GM23338 (cell line): ENCODE measurements around the gene NCAPG. TPM values are rescaled to one million over a fixed set of nuclear protein-coding genes. Genes with fewer than 3 reads are reported as not detected.

ENCODE experiments used
- ATAC-seq: fragments of 200-7000 bp; cut with Tn5 transposase; 3 replicates; pipeline ENCODE4 v1.9.1; 2020
- DNase-seq: peaks from one replicate; pipeline ENCODE4 v3.0.0-alpha.2; 2015; ENCODE audit warnings: low spot score
- H2AFZ ChIP-seq: fragments of 200-600 bp; sonication (generic); 2 replicates; pipeline ENCODE4 v1.8.0; 2016; ENCODE audit warnings: antibody characterized with exemption, mild to moderate bottlenecking, moderate library complexity
- H3F3A ChIP-seq: fragments of 200-600 bp; sonication (generic); replicated peaks from 2 replicates; pipeline ENCODE4 v1.8.0; 2017; ENCODE audit warnings: antibody characterized with exemption, mixed run types, low read depth
- H3K27ac ChIP-seq: fragments of 200-600 bp; sonication (generic); 2 replicates; pipeline ENCODE4 v1.6.1; 2016; ENCODE audit warnings: low read depth
- H3K27me3 ChIP-seq: fragments of 200-600 bp; sonication (generic); 2 replicates; pipeline ENCODE4 v1.8.0; 2016; ENCODE audit warnings: mild to moderate bottlenecking, mixed run types, moderate library complexity; ENCODE audit not compliant: insufficient read depth
- H3K36me3 ChIP-seq: fragments of 200-600 bp; sonication (generic); 2 replicates; pipeline ENCODE4 v1.8.0; 2016; ENCODE audit warnings: mild to moderate bottlenecking; ENCODE audit not compliant: insufficient read depth
- H3K4me1 ChIP-seq: fragments of 200-600 bp; sonication (generic); 2 replicates; pipeline ENCODE4 v1.8.0; 2016; ENCODE audit warnings: mild to moderate bottlenecking, moderate library complexity; ENCODE audit not compliant: insufficient read depth
- H3K4me2 ChIP-seq: fragments of 200-600 bp; sonication (generic); 2 replicates; pipeline ENCODE4 v1.7.1; 2017; ENCODE audit warnings: mixed run types
- H3K4me3 ChIP-seq: fragments of 200-600 bp; sonication (generic); 2 replicates; pipeline ENCODE4 v1.6.1; 2016; ENCODE audit warnings: mixed run types
- H3K79me2 ChIP-seq: fragments of 200-600 bp; sonication (generic); replicated peaks from 2 replicates; pipeline ENCODE4 v1.8.0; 2017; ENCODE audit warnings: mild to moderate bottlenecking; ENCODE audit not compliant: insufficient read depth
- H3K9me2 ChIP-seq: fragments of 200-600 bp; sonication (generic); 2 replicates; pipeline ENCODE4 v1.8.0; 2017; ENCODE audit not compliant: insufficient read depth
- H4K20me1 ChIP-seq: fragments of 200-600 bp; sonication (generic); replicated peaks from 2 replicates; pipeline ENCODE4 v1.8.0; 2017; ENCODE audit warnings: mild to moderate bottlenecking; ENCODE audit not compliant: insufficient read depth
- H3K27ac Mint-ChIP-seq: 2 replicates; pipeline ENCODE4 v1.8.0; 2020; ENCODE audit warnings: inconsistent platforms, mild to moderate bottlenecking, moderate library complexity, mixed read lengths
- H3K27me3 Mint-ChIP-seq: 3 replicates; pipeline ENCODE4 v1.8.0; 2022; ENCODE audit warnings: low read depth, mild to moderate bottlenecking, moderate library complexity, mixed read lengths, inconsistent platforms; ENCODE audit not compliant: insufficient read depth, poor library complexity
- H3K36me3 Mint-ChIP-seq: 3 replicates; pipeline ENCODE4 v1.8.0; 2021; ENCODE audit warnings: low read depth, mild to moderate bottlenecking, inconsistent platforms, moderate library complexity, mixed read lengths
- H3K4me1 Mint-ChIP-seq: 3 replicates; pipeline ENCODE4 v1.8.0; 2020; ENCODE audit warnings: mild to moderate bottlenecking, inconsistent platforms, mixed read lengths
- H3K4me3 Mint-ChIP-seq: 3 replicates; pipeline ENCODE4 v1.8.0; 2021; ENCODE audit warnings: moderate library complexity, mild to moderate bottlenecking, inconsistent platforms, mixed read lengths
- H3K9me3 Mint-ChIP-seq: 3 replicates; pipeline ENCODE4 v1.8.0; 2020; ENCODE audit warnings: moderate library complexity, mild to moderate bottlenecking, inconsistent platforms, mixed read lengths
- CREB1 ChIP-seq: fragments of 250-450 bp; sonication (Bioruptor Pico); IDR thresholded peaks from 2 replicates; pipeline ENCODE4 v1.5.0; 2020; ENCODE audit warnings: low read depth, mild to moderate bottlenecking, moderate library complexity
- CTCF ChIP-seq, 2 experiments: fragments of 200-600 bp in 1 of 2; sonication (generic) in 1 of 2; conservative IDR thresholded peaks; 2 replicates each; pipeline versions ENCODE4 v1.5.1 to v1.6.1; 2016 to 2017; ENCODE audit warnings: antibody characterized with exemption in 2 of 2, low read depth in 2 of 2, mild to moderate bottlenecking in 2 of 2, moderate library complexity in 1 of 2
- ETS1 ChIP-seq: IDR thresholded peaks from 2 replicates; pipeline ENCODE4 v1.6.1; 2016; ENCODE audit warnings: antibody characterized with exemption
- EZH2 ChIP-seq: fragments of 200-600 bp; sonication (generic); IDR thresholded peaks from one replicate; pipeline ENCODE4 v1.8.0; 2017; ENCODE audit warnings: antibody characterized with exemption, mild to moderate bottlenecking, low read depth; ENCODE audit not compliant: unreplicated experiment
- EZH2phosphoT487 ChIP-seq: fragments of 200-600 bp; sonication (generic); IDR thresholded peaks from one replicate; pipeline ENCODE4 v1.8.1; 2018; ENCODE audit warnings: antibody characterized with exemption; ENCODE audit not compliant: unreplicated experiment
- NANOG ChIP-seq: IDR thresholded peaks from 2 replicates; pipeline ENCODE4 v1.6.1; 2016; ENCODE audit warnings: antibody characterized with exemption, borderline replicate concordance
- STAT1 ChIP-seq: IDR thresholded peaks from one replicate; pipeline ENCODE4 v1.6.1; 2016; ENCODE audit warnings: antibody characterized with exemption; ENCODE audit not compliant: unreplicated experiment
- ZNF114 ChIP-seq: fragments of 250-450 bp; sonication (Bioruptor Pico); IDR thresholded peaks from 2 replicates; pipeline ENCODE4 v1.5.0; 2020; ENCODE audit warnings: mild to moderate bottlenecking, moderate library complexity
- ZNF331 ChIP-seq: fragments of 250-450 bp; sonication (Bioruptor Pico); IDR thresholded peaks from 2 replicates; pipeline ENCODE4 v1.5.0; 2020; ENCODE audit warnings: low read depth, mild to moderate bottlenecking, moderate library complexity
- ZNF462 ChIP-seq: fragments of 250-450 bp; sonication (Bioruptor Pico); IDR thresholded peaks from 2 replicates; pipeline ENCODE4 v1.5.0; 2020; ENCODE audit warnings: mild to moderate bottlenecking, moderate library complexity
- polyA plus RNA-seq: library from polyadenylated mRNA; unstranded; fragments of >200 nt; fragmentation: Nextera tagmentation; extraction: Ambion mirVana; gene quantifications from 2 replicates; pipeline ENCODE4 v1.2.1, GENCODE V29; 2016
- total RNA-seq: library from RNA; depleted of rRNA; stranded (reverse); fragments of >200 nt; shearing (Covaris generic); gene quantifications from 2 replicates; pipeline ENCODE4 v1.2.3, GENCODE V29; 2014
- TF ChIP-seq, protein P1 (sequence below): IDR thresholded peaks from one replicate; pipeline ENCODE4 v1.6.1; 2018; ENCODE audit warnings: antibody characterized with exemption; ENCODE audit not compliant: unreplicated experiment

NCAPG gene
- total and polyA plus RNA-seq, 2 experiments from 2014 or later, result 24.4 to 45.8 TPM

DNA sequence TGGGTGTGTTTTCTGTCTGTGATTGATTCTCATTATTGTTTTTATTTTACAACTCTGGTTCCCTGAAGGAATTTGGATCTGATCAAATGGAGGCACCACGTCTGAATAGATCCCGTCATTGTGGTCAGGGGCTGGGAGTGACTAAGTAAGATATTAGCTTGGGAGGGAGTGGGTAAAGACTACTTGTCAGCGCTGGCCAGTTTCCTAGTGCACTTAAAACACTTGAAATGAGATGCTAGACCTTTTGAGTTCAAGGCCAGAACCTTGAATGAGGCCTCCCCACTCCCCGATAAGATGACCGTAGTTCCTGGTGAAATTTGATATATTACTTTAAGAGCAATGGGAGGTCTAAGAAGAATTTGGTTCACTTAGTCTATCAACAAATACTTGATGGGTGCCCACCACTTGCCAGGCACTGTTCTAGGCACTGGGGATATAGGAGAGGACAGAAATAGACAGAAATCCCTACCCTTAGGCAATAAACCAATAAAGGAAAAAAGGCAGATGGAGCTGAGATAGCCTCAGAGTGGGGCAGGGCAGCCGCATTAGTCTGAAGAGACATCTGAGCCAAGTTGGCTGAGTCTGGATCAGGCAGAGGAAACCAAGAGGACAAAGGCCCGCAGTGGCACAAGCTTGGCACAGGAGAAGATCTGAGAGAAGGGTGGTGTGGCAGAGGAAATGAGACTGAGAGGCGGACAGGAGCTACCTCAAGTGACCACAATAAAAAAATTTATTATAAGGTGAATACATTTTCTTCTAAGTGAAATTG is 41.2 kb upstream of the NCAPG start:
- Mint-ChIP-seq H3K36me3 (peaks cover 8% of the 10 kb centered on the region), H3K9me3 (peaks cover 25% of the 10 kb centered on the region), H3K4me3 (no peak overlapping the region), H3K27me3 (peaks cover 6% of the 10 kb centered on the region), H3K4me1 (no peaks in the 10 kb centered on the region), H3K27ac (no peak overlapping the region)
- no peak for ATAC-seq
- Histone ChIP-seq H2AFZ (no peak overlapping the region), H3K4me2 (no peak overlapping the region), H3K27ac (no peak overlapping the region), H3K36me3 (no peaks in the 10 kb centered on the region), H3K4me1 (no peaks in the 10 kb centered on the region), H4K20me1 (no peaks in the 10 kb centered on the region), H3K4me3 (no peak overlapping the region), H3K27me3 (no peaks in the 10 kb centered on the region), H3K79me2 (no peaks in the 10 kb centered on the region), H3K9me2 (no peaks in the 10 kb centered on the region), H3F3A (no peaks in the 10 kb centered on the region)
- DNase-seq, result no peak
- TF ChIP-seq ZNF331, result no peak
- TF ChIP-seq CTCF (conservative IDR thresholded peaks at IDR 0.05; ENCODE audit: low read depth in 2 of 2), result no peak
- no peak for TF ChIP-seq EZH2phosphoT487
- TF ChIP-seq EZH2, result no peak
- no peak for TF ChIP-seq ZNF114 (CRISPR knock-in tag)
- TF ChIP-seq, protein P1, sequence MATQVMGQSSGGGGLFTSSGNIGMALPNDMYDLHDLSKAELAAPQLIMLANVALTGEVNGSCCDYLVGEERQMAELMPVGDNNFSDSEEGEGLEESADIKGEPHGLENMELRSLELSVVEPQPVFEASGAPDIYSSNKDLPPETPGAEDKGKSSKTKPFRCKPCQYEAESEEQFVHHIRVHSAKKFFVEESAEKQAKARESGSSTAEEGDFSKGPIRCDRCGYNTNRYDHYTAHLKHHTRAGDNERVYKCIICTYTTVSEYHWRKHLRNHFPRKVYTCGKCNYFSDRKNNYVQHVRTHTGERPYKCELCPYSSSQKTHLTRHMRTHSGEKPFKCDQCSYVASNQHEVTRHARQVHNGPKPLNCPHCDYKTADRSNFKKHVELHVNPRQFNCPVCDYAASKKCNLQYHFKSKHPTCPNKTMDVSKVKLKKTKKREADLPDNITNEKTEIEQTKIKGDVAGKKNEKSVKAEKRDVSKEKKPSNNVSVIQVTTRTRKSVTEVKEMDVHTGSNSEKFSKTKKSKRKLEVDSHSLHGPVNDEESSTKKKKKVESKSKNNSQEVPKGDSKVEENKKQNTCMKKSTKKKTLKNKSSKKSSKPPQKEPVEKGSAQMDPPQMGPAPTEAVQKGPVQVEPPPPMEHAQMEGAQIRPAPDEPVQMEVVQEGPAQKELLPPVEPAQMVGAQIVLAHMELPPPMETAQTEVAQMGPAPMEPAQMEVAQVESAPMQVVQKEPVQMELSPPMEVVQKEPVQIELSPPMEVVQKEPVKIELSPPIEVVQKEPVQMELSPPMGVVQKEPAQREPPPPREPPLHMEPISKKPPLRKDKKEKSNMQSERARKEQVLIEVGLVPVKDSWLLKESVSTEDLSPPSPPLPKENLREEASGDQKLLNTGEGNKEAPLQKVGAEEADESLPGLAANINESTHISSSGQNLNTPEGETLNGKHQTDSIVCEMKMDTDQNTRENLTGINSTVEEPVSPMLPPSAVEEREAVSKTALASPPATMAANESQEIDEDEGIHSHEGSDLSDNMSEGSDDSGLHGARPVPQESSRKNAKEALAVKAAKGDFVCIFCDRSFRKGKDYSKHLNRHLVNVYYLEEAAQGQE, result no peak
- no peak for TF ChIP-seq ZNF462 (CRISPR knock-in tag)
- no peak for TF ChIP-seq STAT1
- TF ChIP-seq NANOG, result no peak
- no peak for TF ChIP-seq ETS1
- TF ChIP-seq CREB1 (CRISPR knock-in tag), result no peak
